Activated CD4-positive, alpha-beta T cell treated with anti-CD3 and anti-CD28 coated beads for 4 hours (primary cell): ENCODE measurements around the gene KREMEN2.
"Not testable (repeated sequence)": the region's sequence is repeated elsewhere in the genome, so short reads cannot be mapped to it uniquely, and the experiment has no call there.

Experiments used
- DNase-seq, 2 donors: peaks; one replicate each; pipeline ENCODE4 v3.0.0-alpha.2; 2020

The KREMEN2 gene, protein sequence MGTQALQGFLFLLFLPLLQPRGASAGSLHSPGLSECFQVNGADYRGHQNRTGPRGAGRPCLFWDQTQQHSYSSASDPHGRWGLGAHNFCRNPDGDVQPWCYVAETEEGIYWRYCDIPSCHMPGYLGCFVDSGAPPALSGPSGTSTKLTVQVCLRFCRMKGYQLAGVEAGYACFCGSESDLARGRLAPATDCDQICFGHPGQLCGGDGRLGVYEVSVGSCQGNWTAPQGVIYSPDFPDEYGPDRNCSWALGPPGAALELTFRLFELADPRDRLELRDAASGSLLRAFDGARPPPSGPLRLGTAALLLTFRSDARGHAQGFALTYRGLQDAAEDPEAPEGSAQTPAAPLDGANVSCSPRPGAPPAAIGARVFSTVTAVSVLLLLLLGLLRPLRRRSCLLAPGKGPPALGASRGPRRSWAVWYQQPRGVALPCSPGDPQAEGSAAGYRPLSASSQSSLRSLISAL

DNA sequence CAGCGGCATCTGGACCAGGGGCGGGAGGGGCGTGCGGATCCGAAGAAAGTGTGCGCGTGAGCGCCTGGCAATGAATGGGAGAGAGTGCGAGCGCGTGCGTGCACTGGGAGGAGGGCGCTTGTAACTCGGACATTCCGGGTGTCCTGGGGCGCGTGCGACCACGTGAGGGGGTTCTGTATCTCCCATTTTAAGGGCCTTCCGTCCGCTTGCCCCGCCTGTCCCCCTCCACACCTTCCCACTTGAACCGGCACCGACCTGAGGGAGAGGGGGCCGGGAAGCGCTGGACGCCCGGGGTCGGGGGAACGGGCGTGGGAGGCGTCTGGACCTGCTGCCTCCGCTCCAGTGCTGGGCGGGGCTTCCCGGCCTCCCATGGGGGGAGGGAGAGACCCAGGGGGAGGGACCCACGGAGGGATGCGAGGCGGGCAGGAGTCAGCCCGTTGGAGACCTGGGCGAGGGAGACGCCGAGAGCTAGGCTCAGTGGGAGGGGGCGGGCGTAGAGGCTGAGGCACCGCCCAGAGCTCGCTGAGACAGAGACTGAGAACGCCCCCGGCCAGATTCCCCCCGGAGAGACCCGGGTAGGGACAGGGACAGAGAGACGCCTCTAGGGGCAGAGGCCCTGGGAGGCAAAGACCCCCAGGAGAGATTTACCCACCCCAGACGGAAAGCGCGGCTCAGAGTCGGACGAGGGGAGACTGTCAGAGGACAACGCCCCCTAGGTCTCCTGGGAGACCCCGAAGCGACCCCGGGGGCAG, at the start of gene KREMEN2:
KREMEN2 (plus strand) TSS at position 553 of the 752 bp plus-strand sequence. CDS start 246 bp downstream, outside the sequence.
- peak; percentile 52 to 56 for DNase-seq

DNA sequence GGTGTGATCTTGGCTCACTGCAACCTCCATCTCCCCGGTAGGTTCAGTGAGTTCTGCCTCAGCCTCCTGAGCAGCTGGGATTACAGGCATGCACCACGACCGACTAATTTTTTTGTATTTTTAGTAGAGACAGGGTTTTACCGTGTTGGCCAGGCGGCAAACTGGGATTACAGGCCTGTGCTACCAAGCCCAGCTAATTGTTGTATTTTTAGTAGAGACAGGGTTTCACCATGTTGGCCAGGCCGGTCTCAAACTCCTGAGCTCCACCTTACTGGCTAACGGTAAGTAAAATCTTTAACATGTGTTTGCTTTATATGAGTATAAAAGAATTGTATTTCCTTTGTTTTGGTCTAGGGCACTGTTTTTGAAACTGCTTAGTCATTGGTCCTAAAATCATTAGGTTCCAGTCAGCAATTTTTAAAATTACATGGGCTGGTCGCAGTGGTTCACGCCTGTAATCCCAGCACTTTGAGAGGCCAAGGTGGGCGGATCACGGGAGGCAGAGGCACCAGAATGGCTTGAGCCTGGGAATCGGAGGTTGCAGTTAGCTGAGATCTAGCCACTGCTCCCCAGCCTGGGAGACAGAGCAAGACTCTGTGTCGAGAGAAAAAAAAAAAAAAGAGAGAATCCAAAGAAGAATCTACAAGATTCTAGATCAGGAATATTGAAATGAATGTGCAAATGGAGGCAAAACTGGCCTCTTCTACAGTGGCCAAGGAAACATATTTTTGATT, 48.7 kb upstream of the KREMEN2 start:
- no peak for DNase-seq

DNA sequence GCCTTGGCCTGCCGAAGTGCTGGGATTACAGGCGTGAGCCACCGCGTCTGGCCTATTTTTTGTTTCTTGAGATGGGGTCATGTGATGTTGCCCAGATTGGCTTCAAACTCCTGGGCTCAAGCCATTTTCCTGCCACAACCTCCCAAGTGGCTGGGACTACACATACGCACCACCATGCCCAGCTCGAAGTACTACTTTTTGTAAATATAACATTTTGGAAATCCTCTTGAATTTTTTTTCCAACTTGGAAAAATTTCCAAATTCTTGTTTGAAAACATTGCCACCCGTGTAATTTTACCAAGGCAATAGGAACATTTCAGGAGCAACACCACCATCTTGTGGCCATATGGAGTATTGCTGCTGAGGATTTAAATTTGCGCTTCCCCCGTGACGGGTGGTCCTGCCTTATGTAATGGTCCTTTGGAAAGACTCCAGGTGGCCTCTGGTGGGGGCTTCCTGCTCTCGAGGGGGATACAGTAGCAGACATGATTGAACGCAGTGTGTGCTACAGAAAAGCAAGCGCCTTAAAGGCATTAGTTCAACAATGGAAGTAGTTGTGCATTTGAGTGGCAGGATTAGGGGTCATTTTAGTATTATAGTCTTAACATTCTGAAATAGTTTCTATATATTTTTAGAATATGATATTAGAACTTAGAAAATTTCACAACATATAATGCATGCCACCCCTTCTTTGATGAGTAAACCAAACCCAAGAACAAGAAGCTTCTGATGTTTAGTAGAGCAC, 44.4 kb upstream of the KREMEN2 start:
- DNase-seq: peak; percentile 34 to 71

DNA sequence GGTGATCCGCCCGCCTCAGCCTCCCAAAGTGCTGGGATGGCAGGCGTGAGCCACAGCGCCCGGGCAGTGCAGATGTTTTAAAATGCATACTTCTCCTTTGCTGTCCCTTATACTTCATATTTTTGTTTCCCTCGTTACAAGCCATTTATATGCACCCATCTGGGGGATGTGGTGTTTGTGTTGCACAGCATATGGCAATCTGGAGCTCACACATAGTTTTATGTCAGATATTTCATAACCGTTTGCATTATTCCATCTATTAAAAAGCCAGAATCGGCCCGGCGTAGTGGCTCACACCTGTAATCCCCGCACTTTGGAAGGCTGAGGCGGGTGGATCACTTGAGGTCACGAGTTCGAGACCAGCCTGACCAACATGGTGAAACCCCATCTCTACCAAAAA, 40.6 kb upstream of the KREMEN2 start:
- DNase-seq: no peak

DNA sequence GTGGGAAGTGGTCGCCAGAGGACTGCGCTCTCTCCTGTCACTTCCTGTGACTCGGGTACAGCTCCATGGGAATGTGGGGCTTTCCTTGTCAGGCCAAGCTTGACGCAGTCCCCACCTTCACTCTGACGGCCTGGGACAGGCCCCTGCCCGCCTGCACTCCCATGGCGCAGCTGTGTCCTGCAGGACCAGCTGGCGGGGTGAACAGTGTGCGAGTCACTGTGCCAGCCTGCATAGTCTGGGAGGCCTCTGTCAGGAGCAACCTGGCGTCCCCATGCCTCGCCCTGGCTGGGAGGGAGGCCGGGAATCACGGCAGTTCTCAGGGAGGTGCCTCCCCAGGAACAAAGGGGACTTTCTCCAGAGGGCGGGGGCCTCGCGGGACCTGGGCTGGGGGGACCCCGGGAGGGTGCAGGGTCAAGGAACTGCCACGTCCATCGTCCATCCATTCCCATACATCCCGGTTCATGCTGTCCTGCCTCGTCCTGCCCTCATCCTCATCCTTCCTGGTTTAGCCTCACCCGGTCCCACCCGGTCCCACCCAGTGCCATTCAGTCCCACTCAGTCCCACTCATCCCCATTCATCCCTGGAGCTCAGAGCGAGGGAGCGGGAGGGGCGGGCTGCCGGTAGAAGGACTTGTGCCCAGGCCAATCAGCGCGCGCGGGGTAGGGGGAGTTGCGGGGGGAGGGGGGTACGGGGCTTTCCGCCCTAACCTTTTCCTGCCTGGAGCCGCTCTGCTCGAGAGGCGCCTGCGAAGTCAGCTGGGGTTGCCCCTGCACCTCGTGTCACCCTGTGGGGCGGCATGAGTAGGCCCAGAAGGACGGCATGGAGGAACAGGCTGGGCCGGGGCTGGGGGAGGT, 38.9 kb upstream of the KREMEN2 start:
- no peak for DNase-seq

DNA sequence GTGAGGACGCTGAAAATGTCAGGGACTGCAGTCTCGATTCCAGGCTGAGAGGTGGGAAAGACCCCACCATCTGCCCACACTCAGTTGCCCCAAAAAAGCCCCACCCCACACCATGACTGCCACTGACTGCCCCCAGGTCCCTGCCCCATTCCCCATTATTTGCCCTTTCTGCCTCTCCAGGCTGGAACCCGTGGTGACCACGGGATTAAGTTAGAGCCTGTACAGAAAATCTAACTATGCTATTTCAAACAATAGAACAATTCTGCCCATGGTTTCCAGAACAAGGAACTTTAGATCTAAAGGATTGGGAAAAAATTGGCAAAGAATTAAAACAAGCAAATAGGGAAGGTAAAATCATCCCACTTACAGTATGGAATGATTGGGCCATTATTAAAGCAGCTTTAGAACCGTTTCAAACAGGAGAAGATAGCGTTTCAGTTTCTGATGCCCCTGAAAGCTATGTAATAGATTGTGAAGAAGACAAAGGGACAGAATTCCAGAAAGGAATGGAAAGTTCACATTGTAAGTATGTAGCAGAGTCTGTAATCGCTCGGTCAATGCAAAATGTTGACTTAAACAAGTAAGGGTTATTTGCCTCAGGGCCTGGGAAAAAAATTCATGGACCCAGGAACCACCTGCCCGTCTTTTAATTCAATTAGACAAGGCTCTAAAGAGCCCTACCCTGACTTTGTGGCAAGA, 38.0 kb upstream of the KREMEN2 start:
- DNase-seq: no peak

DNA sequence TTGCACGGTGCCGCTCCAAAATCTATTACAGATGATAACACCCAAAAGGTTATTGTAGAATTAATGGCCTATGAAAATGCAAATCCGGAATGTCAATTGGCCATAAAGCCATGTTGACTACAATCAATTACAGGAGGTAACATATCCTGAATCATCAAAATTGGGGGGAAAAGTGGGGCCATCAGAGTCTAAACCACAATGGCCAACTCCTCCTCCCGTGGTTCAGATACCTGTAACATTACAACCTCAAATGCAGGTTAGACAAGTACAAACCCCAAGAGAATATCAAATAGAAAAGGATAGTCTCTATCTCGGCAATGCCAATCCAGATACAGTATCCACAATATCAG, 37.5 kb upstream of the KREMEN2 start:
- no peak for DNase-seq

DNA sequence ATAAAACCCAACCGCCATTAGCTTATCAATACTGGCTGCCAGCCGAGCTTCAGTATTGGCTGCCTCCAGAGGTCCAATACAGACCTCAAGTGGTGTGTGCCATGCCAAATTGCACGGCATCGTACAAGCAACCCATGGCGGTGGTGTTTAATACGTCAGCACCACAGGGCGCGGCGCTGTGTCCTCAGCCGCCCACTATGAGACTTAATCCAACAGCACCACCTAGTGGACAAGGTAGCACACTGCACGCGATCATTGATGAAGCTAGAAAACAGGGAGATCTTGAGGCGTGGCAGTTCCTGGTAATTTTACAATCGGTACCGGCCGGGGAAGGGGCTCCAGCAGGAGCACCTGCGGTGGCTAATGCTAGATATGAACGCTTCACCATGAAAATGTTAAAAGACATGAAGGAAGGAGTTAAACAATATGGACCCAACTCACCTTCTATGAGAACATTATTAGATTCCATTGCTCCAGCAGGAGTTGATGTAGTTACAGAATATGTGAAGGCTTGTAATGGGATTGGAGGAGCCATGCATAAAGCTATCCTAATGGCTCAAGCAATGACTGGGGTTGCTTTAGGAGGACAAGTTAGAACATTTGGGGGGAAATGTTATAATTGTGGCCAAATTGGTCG, 36.9 kb upstream of the KREMEN2 start:
- DNase-seq: peak; percentile 81 to 89

DNA sequence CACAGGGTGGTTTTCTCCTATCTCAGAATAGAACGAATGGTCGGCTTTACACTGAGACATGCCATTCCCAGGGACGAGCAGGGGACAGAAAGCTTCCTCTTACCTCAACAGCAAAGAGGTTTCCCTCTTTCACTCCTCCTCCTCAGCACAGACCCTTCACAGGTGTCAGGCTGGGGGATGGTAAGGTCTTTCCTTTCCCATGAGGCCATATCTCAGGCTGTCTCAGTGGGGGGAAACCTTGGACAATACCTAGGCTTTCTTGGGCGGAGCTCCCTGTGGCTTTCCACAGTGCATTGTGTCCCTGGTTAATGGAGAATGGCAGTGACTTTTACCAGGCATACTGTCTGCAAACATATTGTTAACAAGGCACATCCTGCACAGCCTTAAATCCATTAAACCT, 35.9 kb upstream of the KREMEN2 start:
- DNase-seq: not testable (repeated sequence)

DNA sequence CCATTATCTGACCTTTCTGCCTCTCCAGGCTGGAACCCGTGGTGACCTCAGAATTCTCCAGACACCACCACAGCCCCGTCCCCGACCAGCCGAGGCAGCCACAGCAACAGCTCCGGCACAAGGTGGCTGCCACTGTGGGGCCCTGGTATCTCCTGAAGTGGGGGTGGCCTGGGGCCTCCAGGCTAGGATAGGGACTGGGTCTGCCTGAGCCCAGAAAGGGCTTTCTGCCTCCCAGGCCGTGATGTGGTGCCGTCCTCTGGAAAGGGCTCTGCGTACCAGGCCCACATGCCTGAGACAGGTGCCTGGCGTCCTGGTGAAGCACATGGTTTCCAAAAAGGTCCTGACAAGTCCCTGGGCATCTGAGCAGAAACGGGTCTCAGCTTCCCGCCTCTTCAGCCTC, 35.3 kb upstream of the KREMEN2 start:
- no peak for DNase-seq

DNA sequence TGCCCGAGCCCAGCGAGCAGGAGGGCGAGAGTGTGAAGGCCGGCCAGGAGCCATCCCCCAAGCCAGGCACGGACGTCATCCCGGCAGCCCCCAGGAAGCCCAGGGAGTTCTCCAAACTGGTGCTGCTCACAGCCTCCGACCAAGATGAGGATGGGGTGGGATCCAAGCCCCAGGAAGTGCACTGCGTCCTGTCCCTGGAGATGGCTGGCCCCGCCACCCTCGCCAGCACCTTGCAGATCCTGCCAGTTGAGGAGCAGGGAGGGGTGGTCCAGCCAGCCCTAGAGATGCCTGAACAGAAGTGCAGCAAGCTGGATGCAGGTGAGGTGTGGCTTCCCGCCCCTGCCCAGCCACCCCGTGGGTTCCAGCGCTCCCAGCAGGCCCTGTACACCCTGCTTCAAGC, 34.4 kb upstream of the KREMEN2 start:
- no peak for DNase-seq

DNA sequence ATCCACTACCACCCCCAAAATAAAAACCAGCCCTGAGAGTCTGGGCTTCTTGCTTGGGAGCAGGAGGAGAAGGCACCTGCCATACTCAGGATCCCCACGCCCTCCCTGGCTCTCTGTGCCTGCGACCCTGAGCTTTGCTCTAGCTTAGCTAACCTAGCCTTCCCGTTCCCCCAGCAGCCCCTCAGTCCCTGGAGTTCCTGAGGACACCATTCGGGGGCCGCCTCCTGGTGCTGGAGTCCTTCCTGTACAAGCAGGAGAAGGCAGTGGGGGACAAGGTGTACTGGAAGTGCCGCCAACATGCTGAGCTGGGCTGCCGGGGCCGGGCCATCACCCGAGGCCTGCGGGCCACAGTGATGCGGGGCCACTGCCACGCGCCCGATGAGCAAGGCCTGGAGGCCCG, 33.8 kb upstream of the KREMEN2 start:
- no peak for DNase-seq

DNA sequence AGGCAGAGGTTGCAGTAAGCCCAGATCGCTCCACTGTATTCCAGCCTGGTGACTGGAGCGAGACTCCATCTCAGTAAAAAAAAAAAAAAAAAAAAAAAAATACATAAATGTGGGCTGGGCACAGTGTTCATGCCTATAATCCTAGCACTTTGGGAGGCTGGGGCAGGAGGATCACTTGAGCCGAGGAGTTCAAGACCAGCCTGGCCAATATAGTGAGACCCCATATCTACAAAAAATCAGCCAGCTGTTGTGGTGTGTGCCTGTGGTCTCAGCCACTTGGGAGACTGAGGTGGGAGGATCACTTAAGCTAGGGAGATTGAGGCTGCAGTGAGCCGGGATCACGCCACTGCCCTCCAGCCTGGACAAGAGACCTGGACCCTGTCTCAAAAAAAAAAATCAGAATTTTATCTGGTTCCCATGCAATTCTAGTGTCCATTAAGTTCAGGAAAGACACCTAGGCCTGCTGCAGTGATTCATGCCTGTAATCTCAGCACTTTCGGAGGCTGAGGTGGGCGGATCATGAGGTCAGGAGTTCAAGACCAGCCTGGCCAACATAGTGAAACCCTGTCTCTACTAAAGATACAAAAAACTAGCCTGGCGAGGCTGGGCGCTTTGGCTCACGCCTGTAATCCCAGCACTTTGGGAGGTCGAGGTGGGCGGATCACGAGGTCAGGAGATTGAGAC, 32.7 kb upstream of the KREMEN2 start:
- not testable (repeated sequence) for DNase-seq

DNA sequence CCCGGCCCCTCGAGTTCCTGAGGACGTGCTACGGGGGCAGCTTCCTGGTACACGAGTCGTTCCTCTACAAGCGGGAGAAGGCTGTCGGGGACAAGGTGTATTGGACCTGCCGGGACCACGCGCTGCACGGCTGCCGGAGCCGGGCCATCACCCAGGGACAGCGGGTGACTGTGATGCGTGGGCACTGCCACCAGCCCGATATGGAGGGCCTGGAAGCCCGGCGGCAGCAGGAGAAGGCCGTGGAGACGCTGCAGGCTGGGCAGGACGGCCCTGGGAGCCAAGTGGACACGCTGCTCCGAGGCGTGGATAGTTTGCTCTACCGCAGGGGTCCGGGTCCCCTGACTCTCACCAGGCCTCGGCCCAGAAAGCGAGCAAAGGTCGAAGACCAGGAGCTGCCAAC, 30.9 kb upstream of the KREMEN2 start:
- no peak for DNase-seq

DNA sequence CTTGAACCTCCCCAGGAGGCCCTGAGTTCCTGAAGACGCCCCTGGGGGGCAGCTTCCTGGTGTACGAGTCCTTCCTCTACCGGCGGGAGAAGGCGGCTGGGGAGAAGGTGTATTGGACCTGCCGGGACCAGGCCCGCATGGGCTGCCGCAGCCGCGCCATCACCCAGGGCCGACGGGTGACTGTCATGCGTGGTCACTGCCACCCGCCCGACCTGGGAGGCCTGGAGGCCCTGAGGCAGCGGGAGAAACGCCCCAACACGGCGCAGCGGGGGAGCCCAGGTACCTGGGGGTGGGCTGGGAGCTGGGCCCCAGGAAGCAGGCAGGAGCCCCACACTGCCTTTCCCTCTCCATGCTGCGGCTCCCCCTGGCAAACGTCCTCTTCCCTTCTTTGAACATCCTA, 30.4 kb upstream of the KREMEN2 start:
- no peak for DNase-seq

DNA sequence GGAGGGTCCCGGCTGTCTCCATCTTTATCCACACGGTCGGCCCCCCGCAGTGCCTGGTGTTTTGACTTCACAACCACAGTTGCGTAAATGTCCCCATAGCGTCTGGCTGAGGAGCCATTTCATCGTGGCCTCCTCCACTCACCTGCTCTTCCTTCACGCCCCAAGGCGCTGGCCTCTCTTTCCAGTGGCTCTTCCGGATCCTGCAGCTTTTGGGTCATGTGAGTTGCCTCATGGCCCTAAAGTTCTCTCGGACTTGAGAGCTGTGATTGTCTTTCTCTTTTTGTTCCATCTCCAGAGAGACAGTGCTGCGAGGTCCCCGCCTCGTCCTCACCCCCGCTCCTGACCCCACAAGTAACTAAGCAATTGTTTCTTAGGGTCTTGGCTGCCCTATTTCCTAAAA, 29.6 kb upstream of the KREMEN2 start:
- DNase-seq: no peak

DNA sequence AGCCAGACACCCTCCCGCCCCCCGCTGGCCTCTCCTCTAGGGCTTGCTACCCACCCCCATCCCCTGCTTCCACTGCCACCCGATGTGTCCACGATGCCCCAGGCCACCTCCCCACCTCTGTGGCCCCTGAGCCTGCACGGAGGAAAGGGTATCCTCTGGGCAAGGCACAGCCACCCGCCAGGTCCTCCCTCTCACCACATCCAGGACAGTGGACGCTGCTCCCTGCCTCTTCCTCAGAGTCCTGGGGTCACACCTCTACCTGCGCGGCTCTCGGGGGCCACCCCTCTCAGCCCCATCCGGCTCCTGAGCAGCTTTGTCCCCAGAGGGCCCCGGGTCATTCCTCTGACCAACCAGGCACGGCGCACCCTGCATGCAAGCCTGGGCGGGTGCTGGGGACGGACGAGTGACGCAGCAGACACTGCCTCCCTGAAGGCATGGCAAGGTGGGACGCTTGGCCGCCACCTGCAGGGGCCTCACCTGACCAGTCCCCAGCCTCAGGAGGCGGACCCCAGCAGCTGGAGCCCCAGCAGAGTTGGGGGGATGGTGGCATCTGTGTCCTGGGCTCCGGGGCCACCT, 27.6 kb upstream of the KREMEN2 start:
- no peak for DNase-seq

DNA sequence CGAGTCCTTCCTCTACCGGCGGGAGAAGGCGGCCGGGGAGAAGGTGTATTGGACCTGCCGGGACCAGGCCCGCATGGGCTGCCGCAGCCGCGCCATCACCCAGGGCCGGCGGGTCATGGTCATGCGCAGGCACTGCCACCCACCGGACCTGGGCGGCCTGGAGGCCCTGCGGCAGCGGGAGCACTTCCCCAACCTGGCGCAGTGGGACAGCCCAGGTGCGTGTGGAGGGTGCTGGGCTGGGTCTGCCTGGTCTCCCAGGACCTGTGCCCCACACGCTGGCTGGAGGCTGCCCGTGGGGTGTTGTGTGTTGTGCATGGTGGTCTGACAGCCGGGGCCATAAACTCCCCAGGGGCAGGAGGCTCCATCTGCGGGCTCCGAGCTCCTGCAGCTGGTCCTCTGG, 26.9 kb upstream of the KREMEN2 start:
- no peak for DNase-seq

DNA sequence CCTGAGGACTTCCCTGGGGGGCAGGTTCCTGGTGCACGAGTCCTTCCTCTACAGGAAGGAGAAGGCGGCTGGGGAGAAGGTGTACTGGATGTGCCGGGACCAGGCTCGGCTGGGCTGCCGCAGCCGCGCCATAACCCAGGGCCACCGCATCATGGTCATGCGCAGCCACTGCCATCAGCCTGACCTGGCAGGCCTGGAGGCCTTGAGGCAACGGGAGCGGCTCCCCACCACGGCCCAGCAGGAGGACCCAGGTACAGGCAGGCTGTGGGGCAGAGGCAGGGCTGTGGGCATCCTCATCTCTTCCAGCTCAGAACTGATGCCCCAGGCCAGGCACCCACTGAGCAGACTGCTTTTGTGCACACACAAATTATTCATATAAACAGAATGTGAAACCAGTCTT, 25.9 kb upstream of the KREMEN2 start:
- DNase-seq: no peak

DNA sequence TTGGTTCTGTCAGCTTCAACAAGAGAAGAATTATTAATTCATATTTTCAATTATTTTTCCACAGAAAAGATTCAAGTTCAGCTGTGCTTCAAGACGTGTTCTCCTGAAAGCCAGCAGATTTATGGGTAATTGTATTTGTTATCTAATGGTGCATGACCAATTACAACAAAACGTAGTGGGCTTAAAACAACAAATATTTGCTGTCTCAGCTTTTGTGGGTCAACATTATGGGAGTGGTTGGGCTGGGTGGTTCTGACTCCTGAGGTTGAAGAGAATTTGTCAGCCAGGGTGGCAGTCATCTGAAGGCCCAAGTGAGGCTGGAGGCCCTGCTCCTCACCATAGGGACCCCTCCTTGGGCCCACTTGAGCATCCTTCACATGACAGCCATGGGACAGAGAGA, 24.1 kb upstream of the KREMEN2 start:
- DNase-seq: no peak
